ENCODE measurements around the gene ZNF48.
A peak's percentile ranks its signal among the peaks of the same experiment; 100 is the strongest.

The ZNF48 gene

GRCh38 chr16:30430428-30430970, 35.3 kb downstream of the ZNF48 start:
- DNase-seq (ENCODE audit: low read depth), result no peak
- peak overlapping the region; percentile 88 for H3K4me3 ChIP-seq (ENCODE audit: low read depth, low read length)
- TF ChIP-seq, protein P1, sequence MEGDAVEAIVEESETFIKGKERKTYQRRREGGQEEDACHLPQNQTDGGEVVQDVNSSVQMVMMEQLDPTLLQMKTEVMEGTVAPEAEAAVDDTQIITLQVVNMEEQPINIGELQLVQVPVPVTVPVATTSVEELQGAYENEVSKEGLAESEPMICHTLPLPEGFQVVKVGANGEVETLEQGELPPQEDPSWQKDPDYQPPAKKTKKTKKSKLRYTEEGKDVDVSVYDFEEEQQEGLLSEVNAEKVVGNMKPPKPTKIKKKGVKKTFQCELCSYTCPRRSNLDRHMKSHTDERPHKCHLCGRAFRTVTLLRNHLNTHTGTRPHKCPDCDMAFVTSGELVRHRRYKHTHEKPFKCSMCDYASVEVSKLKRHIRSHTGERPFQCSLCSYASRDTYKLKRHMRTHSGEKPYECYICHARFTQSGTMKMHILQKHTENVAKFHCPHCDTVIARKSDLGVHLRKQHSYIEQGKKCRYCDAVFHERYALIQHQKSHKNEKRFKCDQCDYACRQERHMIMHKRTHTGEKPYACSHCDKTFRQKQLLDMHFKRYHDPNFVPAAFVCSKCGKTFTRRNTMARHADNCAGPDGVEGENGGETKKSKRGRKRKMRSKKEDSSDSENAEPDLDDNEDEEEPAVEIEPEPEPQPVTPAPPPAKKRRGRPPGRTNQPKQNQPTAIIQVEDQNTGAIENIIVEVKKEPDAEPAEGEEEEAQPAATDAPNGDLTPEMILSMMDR (conservative IDR thresholded peaks at IDR 0.05; ENCODE audit: low read depth, low read length), result no peak

- DNase-seq (ENCODE audit: low read depth), result no peak
- TF ChIP-seq, protein P1 (conservative IDR thresholded peaks at IDR 0.05; ENCODE audit: low read depth, low read length), result no peak
- H3K4me3 ChIP-seq (ENCODE audit: low read depth, low read length), result no peak overlapping the region
Measured at GRCh38 chr16:30434852-30435251, 39.6 kb downstream of the ZNF48 start.

DNA sequence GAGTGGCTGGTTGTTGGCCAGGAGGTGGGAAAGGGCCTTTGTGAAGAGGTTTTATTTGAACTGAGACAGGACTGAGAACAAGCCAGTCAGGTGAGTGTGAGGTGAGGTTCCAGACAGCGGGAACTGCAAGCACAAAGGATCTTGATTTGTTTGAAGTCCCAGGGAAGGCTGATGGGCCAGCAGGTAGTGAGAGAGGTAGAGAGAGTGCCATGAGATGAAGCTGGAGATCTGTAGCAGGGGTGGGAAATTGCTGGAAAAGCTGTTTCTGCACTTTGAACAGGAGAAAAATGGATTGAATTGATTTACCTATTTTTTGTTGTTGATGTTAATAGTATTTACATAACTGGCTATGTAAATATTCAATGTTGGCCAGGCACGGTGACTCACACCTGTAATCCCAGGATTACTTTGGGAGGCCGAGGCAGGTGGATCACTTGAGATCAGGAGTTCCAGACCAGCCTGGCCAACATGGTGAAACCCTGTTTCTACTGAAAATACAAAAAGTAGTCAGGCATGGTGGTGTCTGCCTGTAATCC, 42.4 kb downstream of the ZNF48 start:
- H3K4me3 ChIP-seq (ENCODE audit: low read depth, low read length), result no peak overlapping the region
- TF ChIP-seq, protein P1 (conservative IDR thresholded peaks at IDR 0.05; ENCODE audit: low read depth, low read length), result no peak
- no peak for DNase-seq (ENCODE audit: low read depth)

- no peak overlapping the region for H3K4me3 ChIP-seq (ENCODE audit: low read depth, low read length)
- TF ChIP-seq, protein P1 (conservative IDR thresholded peaks at IDR 0.05; ENCODE audit: low read depth, low read length), result no peak
- no peak for DNase-seq (ENCODE audit: low read depth)
Measured at GRCh38 chr16:30438835-30439234, 43.6 kb downstream of the ZNF48 start.

DNA sequence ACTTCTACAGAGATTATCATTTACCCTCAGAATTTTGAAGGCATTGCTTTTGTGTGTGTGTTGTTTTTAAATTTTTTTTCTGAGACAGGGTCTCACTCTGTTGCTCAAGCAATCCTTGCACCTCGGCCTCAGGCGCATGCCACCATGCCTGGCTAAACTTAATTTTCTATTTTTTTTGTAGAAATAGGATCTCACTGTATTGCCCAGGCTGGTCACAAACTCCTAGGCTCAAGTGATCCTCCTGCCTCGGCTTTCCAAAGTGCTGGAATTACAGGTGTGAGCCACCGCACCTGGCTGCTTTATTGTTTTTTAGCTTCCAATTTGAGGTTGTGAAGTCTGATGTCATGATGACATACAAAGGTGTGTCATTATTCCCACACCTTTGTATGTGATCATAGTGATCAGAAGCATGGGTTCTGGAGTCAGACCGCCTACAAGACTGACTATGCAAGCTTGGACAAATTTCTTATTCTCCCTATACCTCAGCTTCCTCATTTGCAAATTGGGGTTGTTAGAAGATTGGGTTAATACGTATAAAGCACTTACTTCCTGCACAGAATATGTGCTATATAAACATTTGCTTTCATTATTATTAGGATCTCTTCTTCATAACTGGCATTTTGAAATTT, 44.6 kb downstream of the ZNF48 start:
- DNase-seq (ENCODE audit: low read depth), result no peak
- H3K4me3 ChIP-seq (ENCODE audit: low read depth, low read length), result no peak overlapping the region
- TF ChIP-seq, protein P1 (conservative IDR thresholded peaks at IDR 0.05; ENCODE audit: low read depth, low read length), result no peak

DNA sequence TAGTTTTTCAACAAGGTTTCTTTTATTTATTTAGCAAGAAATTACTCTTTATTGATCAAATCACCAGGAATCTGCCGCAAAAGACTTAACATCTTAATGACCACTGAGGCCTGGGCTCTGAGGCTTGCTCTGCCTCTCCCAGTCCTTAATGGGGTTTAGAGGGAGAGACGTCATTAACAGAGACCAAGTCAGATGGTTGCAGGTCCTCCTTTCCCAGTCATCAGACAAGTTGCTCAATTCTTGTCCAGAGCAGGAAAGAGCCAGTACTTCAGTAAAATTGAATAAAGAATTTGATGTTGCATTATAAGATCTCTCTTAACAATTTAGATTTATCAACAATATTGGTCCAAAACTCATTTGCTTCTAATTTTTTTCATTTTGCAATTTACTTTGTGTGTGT, 48.4 kb downstream of the ZNF48 start:
- TF ChIP-seq, protein P1 (conservative IDR thresholded peaks at IDR 0.05; ENCODE audit: low read depth, low read length), result no peak
- no peak for DNase-seq (ENCODE audit: low read depth)

More for the DNA sequence above, 48.4 kb downstream of the ZNF48 start:
- no peak overlapping the region for H3K4me3 ChIP-seq (ENCODE audit: low read depth, low read length)
